ES-I3 (cell line): Measurements from ENCODE around the gene CTBP1.

Experiments
- H3K36me3 ChIP-seq: 2 replicates; pipeline ENCODE4 v1.6.1; 2013; ENCODE audit warnings: mild to moderate bottlenecking, low read length, control low read depth, moderate library complexity; ENCODE audit not compliant: insufficient read depth
- H3K4me1 ChIP-seq: 2 replicates; pipeline ENCODE4 v1.6.1; 2013; ENCODE audit warnings: mild to moderate bottlenecking, control low read depth, low read length; ENCODE audit not compliant: insufficient read depth
- H3K9ac ChIP-seq: 2 replicates; pipeline ENCODE4 v1.6.1; 2013; ENCODE audit warnings: low read depth, mild to moderate bottlenecking, low read length, moderate library complexity
- H3K9me3 ChIP-seq: 2 replicates; pipeline ENCODE4 v1.6.1; 2013; ENCODE audit warnings: mild to moderate bottlenecking, low read length, moderate library complexity; ENCODE audit not compliant: control insufficient read depth, insufficient read depth

CTBP1 gene

DNA sequence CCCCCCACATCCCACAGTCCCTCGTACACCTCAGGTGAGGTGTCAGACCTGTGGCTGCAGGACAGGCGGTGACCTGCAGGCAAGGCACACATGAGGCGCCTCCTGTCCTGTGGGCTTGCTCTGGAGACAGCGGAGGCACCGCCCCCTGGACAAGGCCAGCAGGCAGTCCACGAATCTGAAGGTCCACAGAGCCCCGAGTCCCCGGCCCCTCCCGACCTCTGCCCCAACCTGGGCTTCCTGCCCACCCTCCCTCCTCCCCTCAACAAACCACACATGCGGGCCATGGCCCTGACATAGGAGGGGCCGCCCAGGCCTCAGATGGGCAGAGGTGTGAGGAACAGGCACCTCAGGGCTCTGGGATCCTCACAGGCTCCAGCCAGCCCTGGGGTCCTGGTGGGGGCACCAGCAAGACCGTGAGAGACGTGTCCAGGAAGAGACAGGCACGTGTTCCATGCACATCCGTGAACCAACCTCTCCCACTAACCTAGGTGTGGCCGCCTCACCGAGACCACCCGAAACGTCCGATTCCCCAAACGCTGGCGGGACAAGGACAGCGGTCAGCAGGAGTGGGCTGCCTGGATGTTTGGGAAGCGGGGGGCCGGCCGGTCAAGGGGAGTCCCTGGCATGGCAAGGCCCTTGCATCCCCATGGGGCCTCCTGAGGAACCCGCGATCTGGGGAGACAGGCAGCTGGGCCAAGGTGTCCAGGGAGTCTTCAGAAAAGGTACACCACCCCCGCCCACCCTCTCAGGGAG lies 25.8 kb downstream of the CTBP1 start:
- H3K9ac ChIP-seq: no peak overlapping the region
- peaks cover 22% of the 10 kb centered on the region for H3K36me3 ChIP-seq

DNA sequence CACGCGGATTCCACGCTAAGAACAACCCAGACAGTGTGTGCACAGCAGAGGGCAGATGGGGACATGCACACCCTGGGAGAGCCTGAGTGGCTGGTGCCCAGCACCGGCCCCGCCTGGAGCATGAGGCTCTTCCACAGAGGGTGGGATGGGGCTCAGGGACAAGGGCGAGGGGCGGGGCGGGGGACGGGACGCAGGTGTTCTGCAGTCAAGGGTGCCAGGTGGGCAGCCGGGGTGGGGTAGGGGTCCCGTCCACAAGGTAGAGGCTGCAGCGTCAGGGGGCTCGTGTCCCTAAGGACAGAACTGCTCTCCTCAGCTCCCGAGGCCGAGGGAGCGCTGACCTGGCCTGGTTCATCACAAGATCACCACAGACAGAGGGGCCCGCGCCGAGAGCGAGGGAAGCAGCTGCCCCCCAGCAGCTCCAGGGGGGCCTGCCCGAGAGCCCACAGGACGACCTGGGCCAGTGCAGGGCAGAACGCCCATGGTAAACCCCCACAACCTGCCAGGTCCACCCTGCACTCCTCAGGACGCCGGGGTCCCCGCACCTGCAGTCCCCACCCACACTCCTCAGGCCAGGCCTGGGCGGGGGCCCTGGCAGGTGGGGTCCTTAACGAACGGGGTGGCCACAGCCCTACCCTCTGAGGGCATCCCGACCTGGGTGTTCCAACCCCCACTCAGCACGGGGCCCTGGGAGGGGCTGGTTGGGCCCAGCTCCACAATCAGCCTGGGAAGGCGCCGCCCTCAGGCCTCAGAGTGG lies 26.7 kb downstream of the CTBP1 start:
- H3K9ac ChIP-seq: no peak overlapping the region

More for the DNA sequence above, 25.8 kb downstream of the CTBP1 start:
- no peaks in the 10 kb centered on the region for H3K4me1 ChIP-seq
- H3K9me3 ChIP-seq: no peaks in the 10 kb centered on the region

DNA sequence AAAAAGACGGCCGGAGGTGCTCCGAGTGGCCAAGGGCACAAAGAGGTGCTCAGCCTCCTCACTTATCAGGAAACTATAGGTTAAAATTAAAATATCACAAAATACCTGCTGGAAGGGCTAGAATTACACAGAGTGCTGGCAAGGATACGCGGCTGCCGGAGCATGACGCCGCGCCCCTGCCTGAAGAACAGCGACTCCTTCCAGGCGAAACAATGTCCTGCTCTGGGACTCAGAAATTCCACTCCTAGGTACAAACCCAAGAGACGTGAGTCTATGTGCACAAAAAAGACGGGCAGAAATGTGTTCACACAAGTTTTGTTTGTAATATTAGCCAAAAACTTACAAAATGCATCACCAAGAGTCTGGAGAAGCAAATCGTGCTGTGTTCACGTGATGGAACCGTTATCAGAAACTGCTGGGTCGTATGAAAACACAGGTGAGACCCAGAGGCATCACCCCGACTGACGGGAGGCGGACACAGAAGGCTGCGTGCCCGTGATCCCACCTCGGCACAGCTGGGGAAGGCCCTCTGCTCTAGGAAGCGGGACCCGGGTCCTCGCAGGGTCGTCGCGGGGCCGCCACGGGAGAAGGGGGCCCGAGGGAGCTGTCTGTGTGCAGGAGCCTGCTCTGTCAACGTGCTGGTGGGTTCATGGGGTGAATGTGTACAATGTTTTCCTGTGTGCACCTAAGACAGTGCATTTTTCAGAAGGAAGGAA lies 27.6 kb downstream of the CTBP1 start:
- H3K36me3 ChIP-seq: peaks cover 13% of the 10 kb centered on the region

More for the DNA sequence above, 26.7 kb downstream of the CTBP1 start:
- Histone ChIP-seq H3K4me1 (no peaks in the 10 kb centered on the region), H3K9me3 (no peaks in the 10 kb centered on the region), H3K36me3 (peaks cover 17% of the 10 kb centered on the region)

DNA sequence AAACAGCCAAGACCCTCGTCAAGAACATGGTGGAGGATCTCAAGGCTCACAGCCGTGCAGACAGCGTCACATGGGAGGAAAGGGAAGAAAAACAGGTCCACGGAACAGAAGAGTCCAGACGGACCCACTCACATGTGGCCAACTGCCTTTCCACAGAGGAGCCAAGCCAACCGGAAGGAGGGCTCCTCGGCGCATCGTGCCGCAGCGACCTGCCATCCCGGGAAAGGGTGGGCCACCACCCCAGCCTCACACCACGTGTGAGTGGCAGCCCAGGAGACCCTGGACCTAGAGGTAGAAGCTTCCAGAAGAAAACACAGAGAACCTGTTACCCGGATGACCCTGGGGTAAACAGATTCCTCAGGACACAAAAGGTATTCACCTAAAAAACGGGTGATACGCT lies 28.4 kb downstream of the CTBP1 start:
- no peak overlapping the region for H3K9ac ChIP-seq
- H3K9me3 ChIP-seq: no peaks in the 10 kb centered on the region
- H3K4me1 ChIP-seq: no peaks in the 10 kb centered on the region
- H3K36me3 ChIP-seq: peaks cover 13% of the 10 kb centered on the region

More for the DNA sequence above, 27.6 kb downstream of the CTBP1 start:
- Histone ChIP-seq H3K4me1 (no peaks in the 10 kb centered on the region), H3K9me3 (no peaks in the 10 kb centered on the region), H3K9ac (no peak overlapping the region)

DNA sequence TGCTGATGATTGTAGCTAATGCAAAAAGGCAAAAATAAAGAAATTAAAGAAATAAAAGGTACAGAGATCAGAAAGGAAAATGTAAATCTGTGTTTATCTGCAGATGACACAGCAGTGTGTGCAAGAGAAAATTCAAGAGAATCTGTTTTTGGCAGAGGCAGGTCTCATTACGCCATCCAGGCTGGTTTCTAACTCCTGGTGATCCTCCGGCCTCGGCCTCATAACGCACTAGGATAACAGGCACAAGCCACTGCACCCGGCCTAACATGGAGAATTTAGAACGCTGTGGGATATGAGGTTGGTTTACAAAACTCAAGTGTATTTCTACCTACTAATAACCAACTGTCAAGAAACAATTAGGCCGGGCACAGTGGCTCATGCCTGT lies 29.4 kb downstream of the CTBP1 start:
- Histone ChIP-seq H3K9me3 (no peaks in the 10 kb centered on the region), H3K9ac (no peak overlapping the region), H3K4me1 (no peaks in the 10 kb centered on the region), H3K36me3 (peaks cover 8% of the 10 kb centered on the region)

DNA sequence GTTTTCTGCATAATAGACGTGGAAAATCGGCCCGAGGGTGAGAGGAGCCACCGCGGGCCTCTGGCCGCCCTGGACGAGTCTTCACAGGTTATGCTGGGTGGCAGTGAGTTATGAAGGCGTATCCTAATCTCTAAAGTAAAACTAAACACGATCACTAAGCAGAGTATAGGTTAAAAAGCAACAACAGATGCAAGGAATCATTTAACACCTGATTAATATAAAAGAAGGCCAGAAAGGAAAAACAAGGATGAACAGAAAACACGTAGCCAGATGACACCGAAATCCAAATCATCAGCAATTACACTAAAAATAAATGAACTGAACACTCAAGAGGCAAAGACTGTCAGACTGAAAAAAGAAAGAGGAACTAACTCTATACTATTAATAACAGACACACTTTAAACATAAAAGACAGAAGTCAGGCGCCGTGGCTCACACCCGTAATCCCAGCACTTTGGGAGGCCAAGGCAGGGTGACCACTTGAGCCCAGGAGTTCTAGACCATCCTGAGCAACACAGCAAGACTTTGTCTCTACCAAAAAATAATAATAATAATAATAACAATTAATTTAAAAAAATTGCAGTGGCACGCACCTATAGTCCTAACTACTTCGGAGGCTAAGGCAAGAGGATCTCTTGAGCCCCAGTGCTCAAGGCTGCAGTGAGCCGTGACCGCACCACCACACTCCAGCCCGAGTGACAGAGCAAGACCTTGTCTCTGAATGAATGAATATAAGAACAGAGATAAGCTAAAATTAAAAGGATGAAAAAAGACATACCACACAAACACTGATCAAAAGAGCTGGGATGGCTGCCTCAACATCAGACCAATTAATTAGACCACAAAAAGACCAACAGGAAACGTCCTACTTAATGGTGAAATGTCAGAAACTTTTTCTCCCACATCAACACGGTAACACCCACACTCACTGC lies 30.0 kb downstream of the CTBP1 start:
- Histone ChIP-seq H3K4me1 (no peaks in the 10 kb centered on the region), H3K9me3 (no peaks in the 10 kb centered on the region), H3K36me3 (peaks cover 2% of the 10 kb centered on the region), H3K9ac (no peak overlapping the region)

DNA sequence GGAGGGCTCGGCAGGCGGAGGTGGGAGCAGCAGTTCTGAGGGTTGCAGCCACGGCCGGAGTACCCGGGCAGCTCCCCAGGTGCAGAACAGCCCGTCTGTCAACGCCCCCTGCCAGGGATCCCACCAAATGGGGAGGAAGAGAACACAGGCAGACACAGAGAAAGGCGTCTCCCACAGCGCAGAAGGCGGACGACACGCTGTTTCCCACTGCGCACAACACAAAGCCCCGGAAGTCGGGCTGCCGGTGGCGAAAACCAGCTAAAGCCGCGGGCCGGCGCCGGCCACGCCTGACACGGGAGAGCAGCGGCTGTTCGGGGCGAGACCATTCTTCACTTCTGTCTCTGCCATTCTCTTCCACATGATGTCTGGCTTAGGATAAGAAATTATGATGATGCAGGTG lies 31.6 kb downstream of the CTBP1 start:
- H3K36me3 ChIP-seq: peaks cover 2% of the 10 kb centered on the region
- no peaks in the 10 kb centered on the region for H3K9me3 ChIP-seq
- H3K4me1 ChIP-seq: no peaks in the 10 kb centered on the region
- H3K9ac ChIP-seq: no peak overlapping the region

DNA sequence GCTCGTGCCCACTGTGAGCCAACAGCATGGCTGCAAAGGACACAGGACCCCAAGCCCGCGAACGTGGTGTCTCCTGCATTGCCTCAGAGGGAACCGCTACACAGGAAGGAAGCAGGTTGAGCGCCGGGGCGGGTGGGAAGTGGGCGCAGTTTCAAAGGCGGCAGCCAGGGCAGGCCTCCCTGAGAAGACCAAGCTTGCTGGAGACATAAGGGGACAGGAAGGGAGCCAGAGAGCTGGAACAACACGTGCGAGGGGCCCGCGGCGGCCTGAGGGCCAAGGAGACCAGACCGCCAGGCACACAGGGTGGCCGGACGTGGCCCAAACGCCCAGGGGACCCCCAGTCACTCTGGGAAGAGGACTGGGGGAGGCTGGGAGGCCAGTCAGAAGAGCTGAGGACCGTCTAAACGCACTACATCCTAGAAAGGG lies 32.0 kb downstream of the CTBP1 start:
- Histone ChIP-seq H3K36me3 (peaks cover 2% of the 10 kb centered on the region), H3K4me1 (no peaks in the 10 kb centered on the region), H3K9me3 (no peaks in the 10 kb centered on the region), H3K9ac (no peak overlapping the region)

DNA sequence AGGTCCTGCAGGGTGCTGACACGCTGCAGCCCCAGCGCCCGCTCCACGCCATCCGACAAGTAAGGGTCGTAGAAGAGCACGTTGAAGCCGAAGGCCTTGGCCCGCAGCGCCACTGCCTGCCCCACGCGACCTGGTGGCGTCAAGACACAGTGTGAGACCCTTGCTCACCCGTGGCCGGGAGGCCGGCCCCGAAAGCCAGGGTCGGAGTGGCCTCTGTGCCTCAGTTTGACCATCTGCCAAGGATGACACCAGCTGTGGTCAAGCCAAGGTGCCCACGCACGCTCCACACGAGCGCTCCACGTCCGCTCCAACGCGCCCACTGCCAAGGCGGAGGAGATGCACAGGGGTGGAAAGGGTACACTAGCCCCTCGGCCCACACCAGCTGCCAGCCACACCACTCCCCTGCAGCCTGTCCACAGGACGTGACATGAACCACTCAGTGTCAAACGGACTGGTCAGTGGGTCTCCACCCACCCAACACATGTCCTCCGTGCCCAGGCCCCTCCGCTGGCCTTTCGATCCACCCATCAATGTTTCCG lies 32.8 kb downstream of the CTBP1 start:
- no peaks in the 10 kb centered on the region for H3K9me3 ChIP-seq
- no peaks in the 10 kb centered on the region for H3K4me1 ChIP-seq
- H3K36me3 ChIP-seq: no peaks in the 10 kb centered on the region; the same call in none of the 2 replicates
- no peak overlapping the region for H3K9ac ChIP-seq

DNA sequence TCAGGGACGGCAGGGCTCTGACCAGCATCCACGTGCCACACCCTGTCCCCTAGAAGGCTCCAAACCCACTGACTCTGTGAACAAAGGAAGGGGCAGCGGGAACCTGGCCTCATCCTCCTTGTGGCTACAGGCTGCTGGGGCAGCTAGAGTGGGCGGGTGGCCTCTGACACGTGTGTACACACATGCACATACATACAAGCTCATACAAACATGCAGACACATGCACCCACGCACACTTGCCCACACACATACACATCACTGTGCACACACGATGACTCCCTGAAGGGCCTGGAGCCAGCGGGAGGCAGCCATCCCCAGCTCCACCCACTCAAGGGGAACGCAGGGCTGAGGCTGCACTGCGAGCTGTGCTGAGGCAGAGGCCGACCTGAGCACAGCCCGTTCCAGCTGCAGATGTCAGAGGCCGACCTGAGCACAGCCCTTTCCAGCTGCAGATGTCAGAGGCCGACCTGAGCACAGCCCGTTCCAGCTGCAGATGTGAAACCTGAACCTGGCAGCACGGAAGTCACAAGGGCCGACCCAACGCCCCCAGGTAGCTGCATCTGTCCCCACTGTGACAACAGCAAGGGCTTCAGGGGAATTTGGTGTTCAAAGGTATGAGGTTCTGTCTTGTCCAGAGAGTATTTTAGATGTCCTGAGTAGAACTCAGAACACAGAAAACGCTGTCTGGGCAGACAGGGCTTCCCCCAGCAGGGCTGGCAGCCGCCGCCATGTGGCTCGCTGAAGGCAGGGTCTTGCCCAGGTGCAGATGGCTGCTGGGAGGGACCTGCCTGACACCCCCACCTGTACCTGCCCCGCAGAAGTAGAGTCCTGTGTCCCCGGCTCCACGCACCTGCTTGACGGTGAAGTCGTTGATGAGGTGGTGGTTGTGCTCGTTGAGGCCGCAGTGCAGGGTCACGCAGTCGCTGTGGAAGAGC lies 33.5 kb downstream of the CTBP1 start:
- H3K4me1 ChIP-seq: no peaks in the 10 kb centered on the region
- H3K36me3 ChIP-seq: no peaks in the 10 kb centered on the region; the same call in none of the 2 replicates
- H3K9ac ChIP-seq: no peak overlapping the region
- no peaks in the 10 kb centered on the region for H3K9me3 ChIP-seq

DNA sequence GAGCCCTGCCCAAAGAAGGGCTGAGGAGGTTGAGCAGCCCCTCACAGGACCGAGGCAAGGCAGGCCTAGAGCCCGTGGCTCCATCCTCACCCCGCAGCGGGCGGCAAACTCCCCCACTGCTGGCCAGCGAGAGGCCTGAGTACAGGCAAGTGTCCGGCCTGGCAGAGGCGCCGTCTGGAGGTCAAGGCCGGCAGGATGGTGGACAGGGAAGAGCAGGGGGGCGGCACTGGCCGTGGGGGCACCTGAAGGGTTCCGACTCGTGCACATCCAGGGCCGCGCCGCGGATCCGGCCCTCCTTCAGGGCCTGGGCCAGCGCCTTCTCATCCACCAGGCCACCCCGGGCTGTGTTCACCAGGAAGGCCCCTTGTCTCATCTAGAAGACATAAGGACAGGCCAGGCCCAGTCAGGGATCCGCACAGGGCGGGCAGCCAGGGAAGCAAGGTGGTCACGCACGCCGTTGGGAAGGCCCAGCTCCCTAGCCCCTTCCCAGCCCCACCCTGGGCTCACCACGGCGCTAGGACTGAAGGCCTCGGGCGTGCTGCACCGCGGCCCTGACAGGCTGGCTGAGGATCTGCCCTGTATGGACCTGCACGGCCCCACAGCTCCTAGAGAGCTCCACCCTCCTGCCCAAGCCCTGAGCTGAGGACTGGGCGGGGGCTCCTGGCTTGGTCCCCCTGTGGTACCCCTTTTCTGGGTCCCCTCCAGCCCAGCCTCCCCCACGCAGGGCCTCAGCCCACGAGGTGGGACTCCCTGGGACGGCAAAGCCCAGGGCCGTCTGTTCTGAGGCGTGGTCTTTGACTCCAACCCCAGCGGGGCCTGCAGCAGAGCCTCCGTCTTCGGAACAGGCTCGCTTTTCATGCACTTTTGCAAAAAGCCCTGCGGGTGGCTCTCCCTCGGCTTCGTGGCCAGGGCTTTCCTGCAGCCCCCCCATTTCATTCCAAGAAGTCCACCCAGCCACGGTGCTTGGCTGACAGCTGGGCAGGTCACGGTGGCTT lies 34.5 kb downstream of the CTBP1 start:
- no peak overlapping the region for H3K9ac ChIP-seq
- no peaks in the 10 kb centered on the region for H3K9me3 ChIP-seq
- H3K4me1 ChIP-seq: no peaks in the 10 kb centered on the region
- H3K36me3 ChIP-seq: no peaks in the 10 kb centered on the region; the same call in none of the 2 replicates
